CD4-positive, alpha-beta T cell treated with Interleukin-12 subunit alpha and Interleukin-12 subunit beta, for 1 hour (primary cell): Measurements from ENCODE around the gene MAPKAP1.
"Not testable (repeated sequence)": the region's sequence is repeated elsewhere in the genome, so short reads cannot be mapped to it uniquely, and the experiment has no call there.

Source experiments
- DNase-seq: peaks from one replicate; pipeline ENCODE4 v3.0.0-alpha.2; 2020

The MAPKAP1 gene

DNA sequence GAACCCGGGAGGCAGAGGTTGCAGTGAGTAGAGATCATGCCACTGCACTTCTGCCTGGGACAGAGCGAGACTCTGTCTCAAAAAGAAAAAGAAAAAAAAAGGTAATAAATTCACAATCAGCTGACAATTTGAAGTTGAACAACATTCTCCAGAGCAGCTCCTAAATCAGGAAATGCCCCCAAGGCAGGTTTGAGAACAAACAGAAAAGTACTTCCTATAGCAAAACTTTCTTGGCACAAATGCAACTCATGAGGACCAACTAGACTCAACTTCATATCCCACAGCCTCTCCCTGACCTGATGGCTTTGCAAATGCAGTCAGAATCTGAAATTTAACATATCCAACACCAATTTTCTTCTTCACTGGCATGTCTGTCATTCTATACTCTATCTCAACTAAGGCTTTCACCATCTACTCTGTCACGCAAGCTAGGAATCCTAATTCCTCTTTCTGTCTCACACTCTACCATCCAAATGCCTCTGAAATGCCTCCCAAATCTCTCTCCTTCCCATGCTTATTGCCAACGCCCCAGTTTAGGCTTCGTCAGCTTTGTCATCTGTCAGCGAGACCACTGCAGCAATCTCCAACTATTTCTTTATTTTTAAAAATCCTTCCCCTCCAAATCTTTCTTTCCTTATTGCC is 113.3 kb downstream of the MAPKAP1 start:
- no peak for DNase-seq

DNA sequence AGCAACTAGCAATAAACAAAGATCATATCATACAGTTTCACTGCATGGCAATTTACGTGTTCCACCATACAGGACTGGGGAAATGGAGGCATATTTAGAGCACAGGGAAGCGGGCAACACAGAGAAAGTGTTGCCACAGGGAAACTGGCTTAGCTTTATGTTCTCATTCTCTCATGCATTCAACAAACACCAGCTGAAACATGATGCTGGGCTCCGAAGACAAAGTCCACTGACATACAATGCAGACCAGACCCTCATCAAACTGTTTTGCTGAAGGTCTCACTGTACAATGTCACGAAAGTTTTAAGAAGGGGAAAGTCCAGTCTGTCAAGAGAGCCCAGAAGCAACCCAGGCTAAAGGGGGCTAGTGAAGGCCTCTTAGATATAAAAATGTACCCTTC is 115.1 kb downstream of the MAPKAP1 start:
- no peak for DNase-seq

DNA sequence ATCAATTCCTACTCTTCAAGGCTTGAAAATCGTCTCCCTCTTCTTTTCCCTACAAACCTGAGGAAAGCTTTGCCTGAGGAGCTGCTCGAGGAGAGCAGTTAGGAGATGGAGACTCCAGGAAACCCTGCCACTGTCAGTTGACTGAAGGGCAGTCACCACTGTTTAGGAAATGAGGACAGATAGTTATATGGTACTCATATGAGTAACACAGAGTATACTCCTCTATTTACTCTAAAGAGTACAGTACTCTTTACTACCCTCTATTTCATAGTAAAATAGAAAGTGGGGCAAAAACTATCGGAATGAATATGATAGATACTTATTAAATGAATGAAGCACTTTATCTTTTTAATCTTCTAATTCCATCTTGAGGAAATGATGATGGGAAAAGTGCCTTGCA is 115.8 kb downstream of the MAPKAP1 start:
- DNase-seq: no peak

DNA sequence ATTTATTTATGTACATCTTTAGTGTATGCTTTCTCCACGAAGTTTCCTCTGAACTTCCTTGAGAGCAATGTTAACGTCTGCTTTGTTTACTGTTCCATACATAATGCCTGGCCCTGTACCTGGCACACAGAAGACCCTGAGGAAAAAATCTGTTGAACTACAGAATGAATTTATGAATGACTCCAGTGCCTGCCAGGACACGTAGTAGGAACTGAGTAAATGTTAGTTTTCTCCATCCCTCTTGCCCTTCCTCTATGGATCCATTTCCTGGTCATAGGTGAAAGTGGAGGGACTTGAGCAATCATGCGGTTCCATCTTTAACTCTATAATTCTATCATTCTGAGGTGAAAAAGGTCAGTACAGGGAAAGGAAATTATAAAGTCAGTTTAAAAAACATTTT is 117.7 kb downstream of the MAPKAP1 start:
- DNase-seq: no peak

DNA sequence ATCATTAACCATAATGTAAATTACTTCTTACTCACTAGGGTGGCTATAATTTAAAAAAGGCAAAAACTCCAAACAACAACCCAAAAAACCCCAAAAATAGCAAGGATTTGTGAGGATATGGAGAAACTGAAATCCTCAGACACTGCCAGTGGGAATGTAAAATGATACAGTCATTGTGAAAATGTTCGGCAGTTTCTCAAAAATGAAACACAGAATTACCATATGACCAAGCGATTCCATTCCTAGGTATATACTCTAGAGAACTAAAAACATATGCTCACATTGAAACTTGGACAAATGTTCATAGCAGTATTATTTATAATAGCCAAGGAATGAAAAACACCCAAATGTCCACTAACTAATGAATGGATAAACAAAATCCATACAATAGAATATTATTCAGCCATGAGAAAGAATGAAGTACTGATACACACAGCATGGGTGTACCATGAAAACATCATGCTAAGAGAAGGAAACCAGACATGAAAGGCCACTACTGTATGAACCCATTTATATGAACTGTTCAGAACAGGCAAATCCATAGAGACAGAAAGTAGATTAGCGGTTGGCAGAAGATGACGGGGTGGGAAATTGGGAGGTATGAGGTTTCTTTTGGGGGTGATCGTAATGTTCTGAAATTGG is 119.1 kb downstream of the MAPKAP1 start:
- DNase-seq: no peak

DNA sequence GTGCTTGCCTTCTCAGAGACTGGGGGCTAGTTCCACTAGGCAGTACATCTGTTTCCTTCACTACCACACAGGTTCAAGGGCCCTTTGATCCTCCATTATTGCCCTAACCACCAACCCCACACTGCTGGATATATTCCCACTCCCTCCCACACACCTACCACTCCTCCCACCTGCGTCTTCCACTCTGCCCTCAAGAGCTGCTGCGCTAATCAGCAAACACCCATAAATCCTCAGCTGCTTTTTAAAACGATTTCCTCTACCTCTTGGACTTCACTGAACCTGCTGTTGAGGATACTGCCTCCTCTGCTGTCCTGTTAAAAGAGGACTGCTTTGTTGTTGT is 120.9 kb downstream of the MAPKAP1 start:
- DNase-seq: no peak

DNA sequence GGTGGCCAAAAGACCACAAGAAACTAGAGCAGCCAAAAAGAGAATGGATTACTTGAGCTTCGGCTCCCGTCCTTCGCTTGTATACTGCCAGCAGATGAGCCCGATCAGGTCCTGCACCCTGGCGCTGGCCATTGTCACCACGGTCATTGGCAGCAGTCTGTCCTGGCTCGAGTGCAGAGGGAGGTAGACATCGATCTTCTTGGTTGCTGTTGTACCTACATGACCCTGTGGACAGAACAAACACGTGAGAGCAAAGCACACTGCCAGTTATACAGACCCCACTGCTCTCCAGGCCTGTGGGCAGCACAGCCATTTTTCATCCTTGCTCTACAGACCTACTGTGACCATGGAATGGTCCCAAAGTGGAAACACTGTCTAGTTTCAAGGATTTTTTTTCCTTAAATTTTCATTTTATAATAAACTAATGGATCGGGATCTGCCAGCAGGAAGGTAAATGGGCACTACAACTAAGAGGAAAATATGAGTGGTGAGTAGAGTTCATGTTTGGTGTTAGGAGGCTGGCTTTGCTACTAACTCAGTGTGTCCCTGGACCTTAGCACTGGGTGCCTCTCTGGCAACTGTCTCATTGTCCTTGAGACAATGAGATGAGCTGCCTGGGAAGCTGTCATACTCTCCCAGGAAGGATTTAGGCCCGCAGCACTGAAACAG is 121.4 kb downstream of the MAPKAP1 start:
- DNase-seq: no peak

DNA sequence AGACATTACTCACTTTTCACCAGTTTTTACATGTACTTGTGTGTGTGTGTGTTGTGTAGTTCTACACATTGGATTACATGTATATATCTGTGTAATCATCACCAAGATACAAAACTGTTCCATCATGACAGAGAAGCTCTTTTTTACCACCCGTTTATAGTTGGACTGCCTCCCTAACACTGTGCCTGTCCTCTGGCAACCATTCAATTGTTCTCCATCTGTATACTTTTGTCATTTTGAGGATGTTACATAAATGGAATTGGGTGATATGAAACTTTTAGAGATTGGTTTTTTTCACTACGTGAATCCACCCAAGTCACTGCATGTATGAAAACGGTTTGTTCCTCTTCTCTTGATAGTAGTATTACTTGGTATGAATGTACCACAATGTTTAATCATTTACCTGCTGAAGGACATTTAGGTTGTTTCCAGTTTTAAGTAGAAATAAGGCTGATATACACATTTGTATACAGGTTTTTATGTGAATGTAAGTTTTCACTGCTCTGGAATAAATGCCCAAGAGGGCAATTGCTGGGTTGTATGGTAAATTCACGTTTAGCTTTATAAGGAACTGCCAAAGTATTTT is 126.2 kb downstream of the MAPKAP1 start:
- no peak for DNase-seq

DNA sequence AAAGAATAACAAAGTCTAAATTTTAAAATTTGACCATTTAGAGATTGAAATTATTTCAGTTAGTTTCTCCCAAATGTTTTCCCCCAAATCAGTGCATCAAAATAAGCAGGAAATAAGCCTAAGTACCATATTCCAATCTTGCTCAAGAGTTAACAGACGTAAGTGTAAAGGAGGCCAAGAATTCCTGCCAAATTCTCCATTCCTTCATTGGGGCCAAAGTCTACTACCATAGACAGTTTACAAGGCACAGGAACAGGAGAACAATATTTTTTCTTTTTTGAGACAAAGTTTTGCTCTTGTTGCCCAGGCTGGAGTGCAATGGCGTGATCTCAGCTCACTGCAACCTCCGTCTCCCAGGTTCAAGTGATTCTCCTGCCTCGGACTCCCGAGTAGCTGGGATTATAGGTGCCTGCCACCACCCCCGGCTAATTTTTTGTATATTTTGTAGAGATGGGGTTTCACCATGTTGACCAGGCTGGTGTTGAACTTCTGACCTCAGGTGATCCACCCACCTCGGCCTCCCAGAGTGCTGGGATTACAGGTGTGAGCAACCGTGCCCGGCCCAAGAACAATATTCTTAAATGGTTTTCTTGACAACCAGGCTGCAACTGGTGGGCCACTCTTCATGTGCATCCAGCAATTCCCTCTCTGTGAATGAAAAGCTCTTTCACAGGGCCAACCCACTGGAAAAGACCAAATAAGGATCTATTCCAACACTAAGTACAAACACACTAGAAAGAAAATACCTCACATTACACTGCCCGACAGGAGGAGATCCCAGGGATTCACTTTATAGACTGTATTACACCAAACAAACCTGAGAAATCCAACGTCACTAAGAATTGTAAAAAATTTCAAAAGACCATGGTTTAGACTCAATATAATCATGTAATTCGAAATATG is 127.7 kb downstream of the MAPKAP1 start:
- no peak for DNase-seq

DNA sequence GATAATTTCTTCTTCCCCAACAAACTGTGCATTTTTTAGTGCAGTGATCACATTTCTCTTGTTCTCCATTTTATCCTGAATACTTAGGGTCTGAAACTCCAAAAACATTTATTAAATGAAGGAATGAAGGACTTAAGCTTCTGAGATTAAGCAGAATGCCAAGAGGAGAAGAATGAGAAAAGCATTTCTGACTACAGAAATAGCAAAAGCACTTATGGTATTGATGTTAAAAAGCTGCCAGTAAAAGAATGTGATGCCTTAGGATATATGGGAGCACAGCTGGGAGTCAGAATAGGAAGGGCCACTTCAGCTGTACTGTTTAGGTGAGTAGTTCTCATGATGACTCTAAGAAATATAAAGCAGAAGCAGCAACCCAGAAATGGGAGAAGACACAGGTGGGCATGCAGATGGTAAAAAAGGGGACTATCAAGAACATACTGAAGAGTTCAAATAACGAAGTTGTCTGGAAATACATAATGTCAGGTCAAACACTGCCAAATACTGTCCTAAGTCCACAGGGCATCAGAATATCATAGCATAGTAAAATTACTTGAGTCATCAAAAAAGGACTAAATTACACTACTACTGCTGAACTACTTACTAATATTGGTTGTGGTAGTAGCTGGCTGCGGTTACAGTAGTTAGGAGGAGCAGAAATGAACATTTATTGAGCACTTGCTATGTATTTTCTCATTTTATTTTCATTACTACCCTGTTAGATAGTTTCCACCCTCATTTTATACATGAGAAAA is 132.7 kb downstream of the MAPKAP1 start:
- no peak for DNase-seq

DNA sequence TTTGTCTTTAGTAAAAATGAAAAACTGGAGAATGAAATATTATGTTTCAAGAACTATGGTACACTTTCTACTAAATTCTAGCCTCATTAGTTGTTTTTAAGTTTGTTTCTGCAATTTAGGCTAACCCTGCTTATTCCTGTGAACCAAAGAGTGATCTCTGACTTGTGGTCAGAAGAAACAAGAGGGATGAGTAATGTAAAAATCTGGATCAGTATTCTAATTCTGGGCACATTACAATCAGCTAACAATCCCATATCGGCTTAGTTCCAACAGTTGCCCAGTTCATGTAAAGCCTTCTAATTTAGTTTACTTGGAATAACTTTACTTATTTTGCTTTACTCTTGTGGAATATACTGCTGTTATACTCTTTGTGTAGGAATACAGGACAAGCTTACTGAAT is 134.5 kb downstream of the MAPKAP1 start:
- not testable (repeated sequence) for DNase-seq

DNA sequence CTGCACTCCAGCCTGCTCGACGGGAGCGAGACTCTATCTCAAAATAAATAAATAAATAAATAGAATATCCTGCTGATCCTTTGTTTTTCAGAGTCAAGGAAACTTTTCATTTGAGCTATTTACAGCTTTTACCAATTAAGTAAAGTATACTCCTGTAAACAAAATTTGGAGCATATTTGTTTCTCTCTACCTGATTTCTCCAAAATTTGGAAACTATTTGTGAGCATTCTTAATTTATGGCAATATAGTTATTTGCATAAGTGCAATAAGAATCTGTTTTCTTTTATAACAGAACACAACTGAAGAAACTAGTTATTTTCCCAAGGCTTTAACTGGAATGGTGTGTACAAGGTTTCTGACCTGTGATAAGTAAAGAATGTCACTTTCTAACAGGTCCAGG is 135.2 kb downstream of the MAPKAP1 start:
- DNase-seq: not testable (repeated sequence)

DNA sequence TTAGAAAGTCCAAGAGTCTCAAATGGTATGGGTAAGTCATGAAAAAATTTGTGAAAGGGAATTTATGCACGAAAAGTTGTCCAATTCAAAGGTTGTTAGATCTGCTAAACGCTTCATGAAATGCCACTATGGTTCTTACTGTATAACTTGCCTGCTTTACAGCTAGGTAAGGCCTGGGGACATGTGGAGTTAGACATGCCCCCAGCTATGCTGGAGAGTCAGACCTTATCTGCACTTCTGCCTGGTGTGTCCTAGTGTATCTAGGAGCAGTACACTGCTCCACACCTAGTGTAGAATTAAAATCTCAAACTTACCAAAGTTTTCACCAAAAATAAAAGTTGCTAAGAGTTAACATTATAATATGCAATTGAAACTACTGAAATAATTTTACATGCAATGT is 136.8 kb downstream of the MAPKAP1 start:
- no peak for DNase-seq

DNA sequence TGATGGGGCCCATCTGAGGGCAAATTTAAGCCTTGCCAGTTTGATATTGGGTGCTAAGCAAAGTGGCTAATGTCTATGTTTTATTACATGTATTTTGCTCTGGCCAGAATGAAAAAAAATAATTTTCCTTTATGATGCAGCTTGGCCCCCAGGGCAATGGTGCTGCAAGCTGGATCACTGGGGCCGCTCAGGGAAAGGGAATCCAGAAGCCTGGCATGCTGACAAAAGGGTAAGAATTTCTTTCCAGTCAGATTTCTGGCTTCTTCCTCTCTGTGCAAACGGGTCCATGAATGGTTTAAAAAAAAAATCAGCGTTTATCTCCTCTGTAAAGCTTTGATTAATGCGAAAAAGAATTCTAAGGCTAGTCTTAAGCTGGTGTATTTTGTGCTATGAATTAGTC is 138.4 kb downstream of the MAPKAP1 start:
- DNase-seq: no peak

DNA sequence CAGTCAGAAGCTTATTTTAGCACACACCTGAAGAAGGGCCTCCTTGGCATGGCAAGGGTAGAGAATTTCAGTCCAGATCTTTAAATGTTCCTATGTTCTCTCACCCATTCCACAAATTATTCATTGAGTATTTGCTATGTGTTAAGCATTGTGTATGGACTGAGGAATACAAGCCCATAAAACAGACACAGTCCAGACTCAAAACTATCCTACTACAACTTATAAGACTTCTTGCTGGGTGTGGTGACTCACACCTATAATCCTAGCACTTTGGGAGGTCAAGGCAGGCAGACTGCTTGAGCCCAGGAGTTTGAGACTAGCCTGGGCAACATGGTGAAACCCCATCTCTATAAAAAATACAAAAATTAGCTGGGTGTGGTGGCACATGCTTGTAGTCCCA is 141.0 kb downstream of the MAPKAP1 start:
- not testable (repeated sequence) for DNase-seq

DNA sequence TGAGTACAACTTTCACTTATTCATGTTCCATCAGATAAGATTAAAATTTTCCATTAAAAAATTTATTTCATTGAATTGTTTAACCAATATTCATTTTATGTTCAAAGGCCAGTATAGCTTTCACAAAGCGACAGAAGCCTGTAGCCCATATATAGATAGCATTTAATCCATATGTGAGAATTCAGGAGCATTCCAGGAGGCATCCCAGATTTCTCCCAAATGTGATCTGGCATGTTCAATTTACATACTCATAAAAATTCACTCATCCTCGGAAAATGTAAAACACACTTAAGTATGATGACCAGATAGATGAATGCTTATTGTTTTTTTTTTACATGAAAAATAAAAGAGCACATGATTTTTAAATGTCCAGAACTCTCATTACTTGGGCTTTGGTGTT is 141.9 kb downstream of the MAPKAP1 start:
- DNase-seq: no peak

DNA sequence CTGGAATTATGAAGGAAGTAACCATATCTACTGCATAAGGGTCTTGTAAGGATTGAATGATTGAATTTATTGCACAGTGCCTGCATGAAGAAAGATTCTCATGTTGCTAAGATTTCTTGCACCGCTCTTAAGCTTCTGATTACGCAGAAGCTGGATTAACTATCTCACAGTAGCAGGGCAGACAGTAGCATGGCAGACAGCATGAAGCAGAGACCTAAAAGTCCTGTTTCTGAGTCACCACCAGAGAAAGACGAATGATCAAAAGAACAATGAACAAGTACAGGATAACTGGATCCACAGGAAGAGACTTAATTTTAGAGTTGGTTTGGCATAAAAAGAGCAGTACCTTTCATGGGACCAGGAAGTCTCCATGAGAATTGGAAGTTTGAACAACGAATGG is 142.4 kb downstream of the MAPKAP1 start:
- no peak for DNase-seq

DNA sequence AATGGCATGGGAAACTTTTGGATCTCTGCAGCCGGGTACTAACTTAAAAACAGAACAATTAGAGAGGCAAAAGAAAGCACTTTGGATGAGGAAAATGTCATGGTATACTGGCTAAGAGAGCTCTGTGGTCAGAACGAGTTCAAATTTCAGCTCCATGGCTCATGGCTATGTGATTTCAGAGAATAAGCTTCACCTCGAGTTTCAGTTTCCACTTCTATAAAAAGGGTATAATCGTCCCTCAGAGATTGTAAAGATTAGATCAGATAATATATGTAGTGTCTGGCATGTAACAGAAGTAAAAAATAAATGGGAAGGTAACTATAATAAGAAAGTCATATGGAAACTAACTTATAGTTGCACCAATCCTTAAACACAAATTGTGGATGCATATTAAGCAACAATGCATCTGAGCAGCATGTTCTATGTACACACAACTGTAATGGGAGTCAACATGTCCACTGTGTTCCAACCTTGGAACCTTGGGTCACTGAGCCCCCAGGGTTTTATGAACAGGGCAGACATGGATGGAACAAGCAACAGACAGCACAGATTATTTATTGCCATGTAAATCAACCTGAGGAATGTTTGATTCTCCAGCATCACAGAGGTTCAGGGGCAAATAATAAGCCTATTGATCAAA is 145.4 kb downstream of the MAPKAP1 start:
- DNase-seq: no peak

DNA sequence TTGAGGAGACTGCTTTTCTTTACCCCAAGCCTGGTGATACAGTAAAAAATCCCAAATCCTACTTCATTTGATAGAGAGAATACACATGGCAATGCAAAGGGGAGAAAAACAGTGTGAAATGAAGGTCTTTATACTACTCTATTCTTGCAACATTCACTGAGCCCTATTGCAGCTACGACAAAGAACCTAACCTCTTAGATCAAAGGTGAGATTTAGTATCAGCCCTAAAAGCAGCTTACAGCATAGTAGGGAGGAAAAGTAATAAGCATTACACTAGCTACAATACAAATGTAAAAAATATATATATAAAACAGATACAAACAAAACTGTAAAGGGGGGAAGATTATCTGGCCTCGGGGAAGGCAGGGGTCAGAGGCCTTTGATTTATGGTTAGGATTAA is 147.1 kb downstream of the MAPKAP1 start:
- no peak for DNase-seq

DNA sequence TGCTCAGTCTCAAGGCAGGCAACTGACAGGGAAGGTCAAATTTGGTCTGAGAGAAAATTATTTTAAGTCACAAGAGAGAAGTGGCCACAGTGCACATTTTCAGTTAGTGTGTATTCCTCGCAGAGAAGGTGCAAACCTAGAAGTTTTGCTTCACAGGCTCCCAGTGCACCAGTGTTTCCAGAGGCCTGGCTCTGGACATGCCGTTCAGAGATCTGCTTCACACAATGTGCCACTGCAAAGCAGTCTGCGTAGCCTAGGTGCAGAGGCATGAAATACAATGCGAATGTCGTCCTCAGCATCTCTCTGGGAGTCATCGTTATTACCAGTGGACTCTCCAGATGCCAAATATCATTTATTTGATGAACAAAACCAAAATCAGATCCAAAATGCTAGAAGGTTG is 147.8 kb downstream of the MAPKAP1 start:
- no peak for DNase-seq

DNA sequence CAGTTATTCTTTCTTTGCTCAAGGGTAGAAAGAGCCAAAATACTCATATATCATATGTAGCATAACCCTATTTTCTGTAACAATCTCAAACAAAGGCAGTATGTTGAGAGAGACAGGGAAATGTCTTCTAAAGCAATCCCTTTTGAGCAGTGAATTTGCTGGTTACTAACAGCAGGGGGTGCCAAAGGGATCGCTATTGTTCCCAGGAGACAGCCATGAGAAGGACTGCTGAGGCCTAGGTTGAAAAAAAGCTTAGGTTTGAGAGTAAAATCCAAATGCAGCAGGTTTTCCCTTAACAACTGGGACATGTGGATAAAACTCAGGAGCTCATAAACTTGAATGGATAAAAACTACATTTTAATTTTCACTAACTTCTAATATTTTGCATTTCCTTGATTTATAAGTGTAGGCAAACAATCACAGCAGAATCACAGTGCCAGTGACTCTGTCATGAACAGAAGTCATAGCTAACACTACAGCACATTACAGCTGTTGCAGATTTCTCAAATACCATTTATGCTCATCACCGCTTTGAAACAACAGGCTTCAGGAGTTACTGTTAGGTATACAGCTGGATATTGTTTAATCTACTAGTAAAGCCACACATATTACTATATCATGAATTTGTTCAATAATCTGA is 148.4 kb downstream of the MAPKAP1 start:
- DNase-seq: peak; percentile 64
